CD14-positive monocyte (primary cell): ENCODE data around the gene IL4R. TPM values are rescaled to one million over a fixed set of nuclear protein-coding genes. Genes with fewer than 3 reads are reported as not detected.

Source experiments
- DNase-seq, 3 donors: peaks; one replicate each; pipeline ENCODE4 v3.0.0-alpha.2; 2011 to 2022
- H2AFZ ChIP-seq: 2 replicates; pipeline ENCODE4 v1.6.0; 2012; ENCODE audit warnings: mild to moderate bottlenecking, low read depth, low read length, inconsistent platforms; ENCODE audit not compliant: insufficient read depth, poor library complexity, severe bottlenecking
- H3K27ac ChIP-seq, 2 donors: 1 replicate in 1 of 2; 2 replicates in 1 of 2; pipeline ENCODE4 v1.5.1; 2012 to 2013; ENCODE audit warnings: low read length in 2 of 2, control low read depth in 1 of 2, inconsistent platforms in 1 of 2, low read depth in 1 of 2, mild to moderate bottlenecking in 1 of 2
- H3K27me3 ChIP-seq, 2 donors: one replicate each; pipeline versions ENCODE4 v1.6.0 to v1.6.1; 2011 to 2013; ENCODE audit warnings: low read length in 2 of 2; ENCODE audit not compliant: control insufficient read depth in 2 of 2, insufficient read depth in 2 of 2
- H3K36me3 ChIP-seq, 2 donors: replicated peaks in 1 of 2; 1 replicate in 1 of 2; 2 replicates in 1 of 2; pipeline versions ENCODE4 v1.5.1 to v1.6.1; 2012 to 2013; ENCODE audit warnings: low read length in 2 of 2, control low read depth in 1 of 2, inconsistent platforms in 1 of 2, mild to moderate bottlenecking in 1 of 2; ENCODE audit not compliant: insufficient read depth in 2 of 2, control insufficient read depth in 1 of 2
- H3K4me1 ChIP-seq, 2 donors: 1 replicate in 1 of 2; 2 replicates in 1 of 2; pipeline versions ENCODE4 v1.5.1 to v1.6.1; 2012 to 2013; ENCODE audit warnings: low read length in 2 of 2, control low read depth in 1 of 2, inconsistent platforms in 1 of 2, mild to moderate bottlenecking in 1 of 2, moderate library complexity in 1 of 2; ENCODE audit not compliant: insufficient read depth in 2 of 2, control insufficient read depth in 1 of 2
- H3K4me2 ChIP-seq: replicated peaks from 2 replicates; pipeline ENCODE3; 2012; ENCODE audit warnings: low read length, moderate library complexity, mild to moderate bottlenecking; ENCODE audit not compliant: poor library complexity, severe bottlenecking; ENCODE audit errors: extremely low read depth
- H3K4me3 ChIP-seq, 3 experiments: fragments of 200-600 bp in 1 of 3; sonication (generic) in 1 of 3; replicated peaks in 1 of 3; 1 replicate in 2 of 3; 2 replicates in 1 of 3; pipeline ENCODE4 v1.5.1; 2011 to 2013; ENCODE audit warnings: low read length in 3 of 3, mild to moderate bottlenecking in 3 of 3, control low read depth in 2 of 3, low read depth in 2 of 3, inconsistent platforms in 1 of 3, moderate library complexity in 1 of 3
- H3K79me2 ChIP-seq: 2 replicates; pipeline ENCODE4 v1.6.0; 2012; ENCODE audit warnings: mild to moderate bottlenecking, control low read depth, inconsistent platforms, low read length, moderate library complexity; ENCODE audit not compliant: insufficient read depth
- H3K9ac ChIP-seq: 2 replicates; pipeline ENCODE4 v1.6.0; 2017; ENCODE audit warnings: low read length, mild to moderate bottlenecking; ENCODE audit not compliant: insufficient read depth, poor library complexity, severe bottlenecking
- H3K9me3 ChIP-seq, 2 donors: replicated peaks in 1 of 2; 1 replicate in 1 of 2; 2 replicates in 1 of 2; pipeline versions ENCODE4 v1.5.1 to v1.6.1; 2012 to 2013; ENCODE audit warnings: low read length in 2 of 2, control low read depth in 1 of 2; ENCODE audit not compliant: control insufficient read depth in 1 of 2, insufficient read depth in 1 of 2
- H4K20me1 ChIP-seq: 2 replicates; pipeline ENCODE4 v1.6.0; 2012; ENCODE audit warnings: mild to moderate bottlenecking, low read length, control low read depth, moderate library complexity; ENCODE audit not compliant: insufficient read depth
- H3K27ac Mint-ChIP-seq, 7 donors: one replicate each; pipeline ENCODE4 v1.8.0; 2020; ENCODE audit warnings: mild to moderate bottlenecking in 7 of 7, mixed read lengths in 7 of 7, moderate library complexity in 6 of 7, inconsistent platforms in 2 of 7
- H3K27me3 Mint-ChIP-seq, 3 donors: one replicate each; pipeline ENCODE4 v1.8.0; 2021 to 2022; ENCODE audit warnings: low read depth in 3 of 3, mild to moderate bottlenecking in 3 of 3, mixed read lengths in 3 of 3, moderate library complexity in 3 of 3, inconsistent platforms in 1 of 3
- H3K36me3 Mint-ChIP-seq, 2 donors: one replicate each; pipeline ENCODE4 v1.8.0; 2020; ENCODE audit warnings: mixed read lengths in 2 of 2, inconsistent platforms in 1 of 2, mild to moderate bottlenecking in 1 of 2
- H3K4me1 Mint-ChIP-seq: one replicate; pipeline ENCODE4 v1.8.0; 2020; ENCODE audit warnings: mild to moderate bottlenecking, mixed read lengths
- H3K4me3 Mint-ChIP-seq, 2 donors: one replicate each; pipeline ENCODE4 v1.8.0; 2020; ENCODE audit warnings: mild to moderate bottlenecking in 2 of 2, mixed read lengths in 2 of 2, moderate library complexity in 1 of 2
- H3K9me3 Mint-ChIP-seq, 7 donors: one replicate each; pipeline ENCODE4 v1.8.0; 2020 to 2022; ENCODE audit warnings: mixed read lengths in 7 of 7, mild to moderate bottlenecking in 6 of 7, moderate library complexity in 6 of 7, inconsistent platforms in 2 of 7
- CTCF ChIP-seq: fragments of 200-600 bp; IDR thresholded peaks from one replicate; pipeline ENCODE4 v1.8.0; 2022; ENCODE audit warnings: antibody characterized with exemption, mild to moderate bottlenecking
- WGBS: methylation state at CpG from one replicate; pipeline ENCODE4 v1.1.5; 2013; ENCODE audit warnings: missing lambda C conversion rate; ENCODE audit not compliant: insufficient coverage; 5-methylcytosine and 5-hydroxymethylcytosine counted together
- intact Hi-C, 2 donors: fragments of 100-400 bp; cut with micrococcal nuclease; formaldehyde crosslinking; loops; one replicate each; pipeline versions ENCODE4 v1.15.0 to v1.15.1; 2023
- polyA plus RNA-seq, 3 donors: library from polyadenylated mRNA; depleted of rRNA in 1 of 3; unstranded in 2 of 3; stranded (reverse) in 1 of 3; fragments of 300-500 nt in 2 of 3; fragments of >200 nt in 1 of 3; fragmentation: Illumina TruSeq in 2 of 3; gene quantifications; 1 replicate in 2 of 3; 2 replicates in 1 of 3; pipeline ENCODE4 v1.2.3, GENCODE V29; 2012 to 2021

Gene IL4R
- polyA plus RNA-seq, 3 donors: 25.1 to 80.4 (median 35.6) TPM

- Histone ChIP-seq H3K4me1 (peaks cover 16% of the 10 kb centered on the region in 2 donors), H4K20me1 (peaks cover 31% of the 10 kb centered on the region), H3K27ac (peak overlapping the region in 1 of 2 donors; percentile 82), H3K36me3 (peaks cover 26% of the 10 kb centered on the region in 2 donors), H3K4me3 (peak overlapping the region in 1 of 3 experiments; percentile 68), H3K79me2 (no peaks in the 10 kb centered on the region), H3K4me2 (peak overlapping the region; percentile 72), H2AFZ (peak overlapping the region; percentile 60), H3K9me3 (peaks cover 12% of the 10 kb centered on the region in 2 donors), H3K27me3 (no peaks in the 10 kb centered on the region), H3K9ac (peak overlapping the region; percentile 30)
- peak overlapping the region in 5 of 7 donors; percentile 28 to 80 (median 78) for H3K27ac Mint-ChIP-seq
- H3K4me3 Mint-ChIP-seq: peak overlapping the region; percentile 66 to 85
- peaks cover 23 to 29% of the 10 kb centered on the region in 2 donors for H3K36me3 Mint-ChIP-seq
- H3K9me3 Mint-ChIP-seq: peaks cover 9 to 17% (median 13%) of the 10 kb centered on the region in 7 donors
- TF ChIP-seq CTCF: no peak
- H3K4me1 Mint-ChIP-seq: peaks cover 23% of the 10 kb centered on the region
- H3K27me3 Mint-ChIP-seq: peaks cover 0 to 5% (median 0%) of the 10 kb centered on the region in 3 donors
- WGBS: 48% methylated on average over 8 of the region's 14 CpGs
- DNase-seq: peak in 1 of 3 donors; percentile 21
- intact Hi-C loops: loop anchor here (5.0 kb wide), 3 partner anchors 90 to 135 kb away; no protein-coding TSS in a partner anchor
Observed at GRCh38 chr16:27366687-27367460, 53.1 kb downstream of the IL4R start.

- peaks cover 23% of the 10 kb centered on the region for H3K4me1 Mint-ChIP-seq
- peak overlapping the region; percentile 66 to 85 for H3K4me3 Mint-ChIP-seq
- peak; percentile 72 to 90 (median 73) for DNase-seq
- Histone ChIP-seq H3K4me1 (peaks cover 22 to 24% of the 10 kb centered on the region in 2 donors), H3K27me3 (no peaks in the 10 kb centered on the region), H3K4me3 (peak overlapping the region; percentile 2 to 68 (median 25)), H3K79me2 (no peaks in the 10 kb centered on the region), H3K9me3 (peaks cover 12% of the 10 kb centered on the region in 2 donors), H3K27ac (peak overlapping the region; percentile 37 to 82), H4K20me1 (peaks cover 24% of the 10 kb centered on the region), H3K4me2 (peak overlapping the region; percentile 72), H2AFZ (peak overlapping the region; percentile 60), H3K9ac (peak overlapping the region; percentile 30), H3K36me3 (peaks cover 17 to 18% of the 10 kb centered on the region in 2 donors)
- WGBS: 2% methylated on average over 17 of the region's 27 CpGs
- H3K27me3 Mint-ChIP-seq: peaks cover 0 to 5% (median 0%) of the 10 kb centered on the region in 3 donors
- H3K36me3 Mint-ChIP-seq: peaks cover 15 to 21% of the 10 kb centered on the region in 2 donors
- peak; percentile 87 for TF ChIP-seq CTCF
- H3K9me3 Mint-ChIP-seq: peaks cover 9 to 17% (median 13%) of the 10 kb centered on the region in 7 donors
- H3K27ac Mint-ChIP-seq: peak overlapping the region; percentile 80 to 90 (median 89)
- intact Hi-C loops: loop anchor here (5.0 kb wide), 3 partner anchors 90 to 135 kb away; no protein-coding TSS in a partner anchor
Observed at GRCh38 chr16:27367461-27368357, 53.9 kb downstream of the IL4R start.
